Astrocyte of the spinal cord (primary cell): ENCODE results near the gene RAPGEF2.
A peak's percentile ranks its signal among the peaks of the same experiment; 100 is the strongest.
"Not testable (repeated sequence)": the region's sequence is repeated elsewhere in the genome, so short reads cannot be mapped to it uniquely, and the experiment has no call there.

Source experiments
- DNase-seq: peaks from one replicate; pipeline ENCODE4 v3.0.0; 2011; ENCODE audit warnings: low read depth, low spot score
- H3K4me3 ChIP-seq: 2 replicates; pipeline ENCODE4 v1.5.1; 2011; ENCODE audit warnings: low read depth, mild to moderate bottlenecking, low read length, moderate library complexity
- CTCF ChIP-seq: IDR thresholded peaks from 2 replicates; pipeline ENCODE4 v1.5.1; 2012; ENCODE audit warnings: low read depth, mild to moderate bottlenecking, low read length, inconsistent platforms
- in situ Hi-C: cut with HindIII; loops from 2 replicates; pipeline ENCODE4 v1.10.0; 2017; ENCODE audit warnings: low sequenced_read_pairs

Gene RAPGEF2

GRCh38 chr4:159240046-159240445 is 137.2 kb downstream of the RAPGEF2 start:
- no peak for TF ChIP-seq CTCF
- in situ Hi-C loops, result no loop called here
- no peak for DNase-seq
- H3K4me3 ChIP-seq, result no peak overlapping the region

- in situ Hi-C loops, result no loop called here
- TF ChIP-seq CTCF, result no peak
- no peak overlapping the region for H3K4me3 ChIP-seq
- DNase-seq, result no peak
Measured at GRCh38 chr4:159240687-159241086, 137.8 kb downstream of the RAPGEF2 start.

GRCh38 chr4:159242427-159242826 is 139.5 kb downstream of the RAPGEF2 start:
- no peak overlapping the region for H3K4me3 ChIP-seq
- in situ Hi-C loops, result no loop called here
- TF ChIP-seq CTCF, result no peak
- no peak for DNase-seq

GRCh38 chr4:159248384-159249178 is 145.7 kb downstream of the RAPGEF2 start:
- in situ Hi-C loops, result no loop called here
- no peak for TF ChIP-seq CTCF
- H3K4me3 ChIP-seq, result no peak overlapping the region
- peak; percentile 78 for DNase-seq

- in situ Hi-C loops, result no loop called here
- no peak overlapping the region for H3K4me3 ChIP-seq
- no peak for DNase-seq
- no peak for TF ChIP-seq CTCF
Measured at GRCh38 chr4:159250751-159251325, 148.0 kb downstream of the RAPGEF2 start.

GRCh38 chr4:159251580-159251979 is 148.7 kb downstream of the RAPGEF2 start:
- H3K4me3 ChIP-seq, DNase-seq, in situ Hi-C loops: not testable (repeated sequence)

- in situ Hi-C loops, result no loop called here
- DNase-seq, result no peak
- H3K4me3 ChIP-seq, result no peak overlapping the region
- no peak for TF ChIP-seq CTCF
Measured at GRCh38 chr4:159252491-159252890, 149.6 kb downstream of the RAPGEF2 start.
